ENCODE data around the gene ZNF184. TPM values are rescaled to one million over a fixed set of nuclear protein-coding genes. Genes with fewer than 3 reads are reported as not detected.

ZNF184 gene
- total RNA-seq, 1 experiment from 2014 or later = 9.4 TPM

GRCh38 chr6:27501187-27501586, 28.3 kb upstream of the ZNF184 start:
- intact Hi-C loops (cut with micrococcal nuclease) = no loop called here
- TF ChIP-seq YY1 (IDR thresholded peaks at IDR 0.05; ENCODE audit: extremely low read depth, insufficient replicate concordance, low read depth, low read length) = no peak
- no peak for TF ChIP-seq SP1 (IDR thresholded peaks at IDR 0.05; ENCODE audit: low read depth)
- no peak for TF ChIP-seq MAX (IDR thresholded peaks at IDR 0.05)
- TF ChIP-seq JUND (IDR thresholded peaks at IDR 0.05) = no peak
- TF ChIP-seq REST (IDR thresholded peaks at IDR 0.05; ENCODE audit: low read depth) = no peak
- TF ChIP-seq CBX3 (IDR thresholded peaks at IDR 0.05; ENCODE audit: low read depth) = no peak
- no peak for TF ChIP-seq ZNF274 (IDR thresholded peaks at IDR 0.05; ENCODE audit: low read depth, low read length)
- no peak for TF ChIP-seq ZBTB33 (IDR thresholded peaks at IDR 0.05; ENCODE audit: extremely low read depth, insufficient replicate concordance, low read length)
- no peak for TF ChIP-seq CTCF (IDR thresholded peaks at IDR 0.05 in 2 of 3, conservative IDR thresholded peaks at IDR 0.05 in 1 of 3; ENCODE audit: borderline replicate concordance in 1 of 3, insufficient read depth in 1 of 3, low read depth in 2 of 3, low read length in 2 of 3)
- TF ChIP-seq RAD21 (IDR thresholded peaks at IDR 0.05; ENCODE audit: low read depth) = no peak
- no peak for TF ChIP-seq SIN3A (IDR thresholded peaks at IDR 0.05; ENCODE audit: low read depth)
- TF ChIP-seq CEBPB (IDR thresholded peaks at IDR 0.05; ENCODE audit: low read depth) = no peak
- CTCF ChIA-PET = no interaction called here

More at GRCh38 chr6:27501187-27501586, 28.3 kb upstream of the ZNF184 start:
- Histone ChIP-seq H3K9me3 (ENCODE audit: control insufficient read depth in 1 of 2, insufficient read depth in 1 of 2, low read depth in 1 of 2, low read length in 2 of 2) (no peaks in the 10 kb centered on the region), H3K4me2 (ENCODE audit: low read length) (peak overlapping the region; percentile 74), H3K4me3 (replicated peaks in 1 of 2; ENCODE audit: low read depth in 1 of 2, low read length in 2 of 2) (no peak overlapping the region), H3K9ac (ENCODE audit: low read length) (no peak overlapping the region), H3K79me2 (ENCODE audit: insufficient read depth, low read length) (no peaks in the 10 kb centered on the region), H3K27ac (ENCODE audit: low read depth, low read length) (no peak overlapping the region), H2AFZ (ENCODE audit: low read depth, low read length, poor library complexity, severe bottlenecking) (peak overlapping the region; percentile 95), H3K27me3 (ENCODE audit: insufficient read depth, low read length) (no peaks in the 10 kb centered on the region), H3K4me1 (ENCODE audit: control insufficient read depth in 1 of 2, insufficient read depth in 2 of 2, low read length in 2 of 2) (peaks cover 2 to 22% of the 10 kb centered on the region in 2 experiments; a peak in 2 of 4 replicates), H3K36me3 (ENCODE audit: control insufficient read depth in 1 of 2, insufficient read depth in 2 of 2, low read length in 2 of 2) (no peaks in the 10 kb centered on the region), H4K20me1 (ENCODE audit: insufficient read depth) (no peaks in the 10 kb centered on the region), H3K9me2 (ENCODE audit: insufficient read depth) (no peaks in the 10 kb centered on the region)
- ChIA-PET RAD21 (ENCODE audit: low non-redundant PET in 1 of 2, low total read pairs in 2 of 2, uncharacterized antibody in 2 of 2, unreplicated experiment in 2 of 2) (no interaction called here), POLR2A (no interaction called here)
- ATAC-seq (no peak), DNase-seq (ENCODE audit: low read depth, low spot score) (no peak)
- no TSS peak for BruUV-seq (replicated peaks)

Data from HCT116 (cell line).